Stimulated activated CD4-positive, alpha-beta T cell treated with anti-CD3 and anti-CD28 coated beads, Interleukin-1b, Interleukin-23, amount 100 ng/mL, for 4 hours (primary cell): ENCODE results near the gene BLCAP.
"Not testable (repeated sequence)": the region's sequence is repeated elsewhere in the genome, so short reads cannot be mapped to it uniquely, and the experiment has no call there.

Experiments
- DNase-seq, 2 donors: peaks; one replicate each; pipeline ENCODE4 v3.0.0-alpha.2; 2020; ENCODE audit warnings: low read depth in 2 of 2

The BLCAP gene

DNA sequence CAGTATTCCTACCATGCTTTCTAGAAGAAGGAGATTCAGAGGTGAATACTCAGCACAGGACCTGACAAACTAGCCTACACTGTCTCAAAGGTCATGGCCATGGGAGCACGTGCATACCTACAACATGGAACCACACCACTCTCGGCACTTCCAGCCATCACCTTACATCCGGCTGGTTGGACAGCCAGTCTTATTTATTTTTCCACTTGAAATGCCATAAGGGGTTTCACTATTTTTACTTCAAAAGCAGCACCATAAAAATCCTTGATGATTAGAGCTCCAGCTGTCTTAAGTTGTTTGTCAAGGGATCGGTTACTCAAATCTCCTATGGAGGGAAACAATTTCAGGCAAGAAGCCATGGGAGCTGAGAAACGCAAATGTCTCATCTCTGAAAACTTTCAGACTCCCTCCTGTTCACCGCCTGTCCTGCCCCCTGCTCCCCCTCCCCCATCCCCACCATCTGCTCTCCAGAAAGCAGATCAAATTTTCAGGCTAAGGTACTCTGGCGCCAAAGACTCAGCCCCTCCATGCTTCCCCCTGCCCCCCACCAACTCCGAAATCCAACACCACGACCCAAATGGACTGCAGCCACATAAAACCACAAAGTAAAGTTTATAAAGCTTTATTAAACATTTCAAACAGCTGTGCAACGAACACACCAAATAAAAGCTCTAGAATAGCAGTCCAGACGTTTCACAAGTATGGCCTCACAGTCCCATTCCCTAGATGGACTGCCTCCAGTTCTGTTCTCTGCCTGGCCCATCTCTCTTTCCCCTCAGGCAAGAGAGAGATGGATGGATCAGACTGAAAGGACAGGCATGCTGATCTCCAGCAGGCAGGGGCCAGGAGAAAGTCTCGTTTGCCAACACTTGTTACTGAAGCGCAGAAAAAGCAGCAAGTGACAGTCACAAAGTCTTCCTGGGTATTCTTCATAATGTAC lies 10.6 kb downstream of the BLCAP start:
- DNase-seq = no peak

DNA sequence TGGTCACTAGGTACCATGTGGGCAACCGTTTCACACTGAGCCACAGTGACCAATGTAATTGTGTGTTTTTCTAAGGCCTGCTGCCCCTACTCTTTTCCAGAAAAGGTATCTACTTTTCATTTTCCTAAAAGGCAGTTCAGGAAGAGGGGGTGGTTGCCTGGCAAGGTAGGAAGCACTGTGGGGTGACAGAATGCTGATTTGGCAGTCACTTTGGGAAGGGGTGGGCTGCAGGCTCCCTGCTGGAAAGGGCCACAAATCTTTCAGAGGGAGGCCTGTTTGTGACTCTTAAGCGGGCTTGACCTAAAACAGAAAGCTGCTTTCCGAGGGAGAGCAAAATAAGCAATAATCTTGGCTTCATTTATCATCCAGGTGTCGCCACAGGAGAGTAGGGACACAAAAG lies 11.8 kb downstream of the BLCAP start:
- no peak for DNase-seq

DNA sequence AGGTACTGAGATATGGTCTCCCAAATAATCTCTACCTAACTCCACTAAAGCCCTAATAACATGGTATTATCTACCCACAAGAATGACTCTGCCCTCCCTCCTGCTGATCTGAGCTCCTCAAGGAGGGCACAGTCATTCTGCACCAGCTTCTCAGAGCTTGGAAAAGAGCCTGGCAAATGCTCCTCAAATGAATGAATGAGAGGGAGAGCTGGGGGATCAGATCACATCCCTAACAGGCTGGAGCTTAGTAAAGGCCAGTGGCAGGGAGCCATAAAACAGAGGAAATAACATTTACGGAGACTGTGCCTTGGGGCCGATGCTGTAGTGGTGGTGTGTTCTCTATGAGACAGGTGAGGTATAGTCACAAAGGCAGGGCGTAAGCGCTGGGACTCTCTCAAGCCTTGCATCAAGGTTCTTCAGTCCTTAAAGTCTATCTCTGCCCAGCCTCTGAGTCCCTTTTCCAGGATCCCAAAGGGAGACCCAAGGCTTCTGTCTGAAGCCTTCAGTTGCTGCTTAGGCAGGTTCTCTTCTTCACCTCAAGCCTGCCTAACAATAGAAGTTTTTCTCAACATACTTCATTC lies 13.8 kb downstream of the BLCAP start:
- DNase-seq = no peak

DNA sequence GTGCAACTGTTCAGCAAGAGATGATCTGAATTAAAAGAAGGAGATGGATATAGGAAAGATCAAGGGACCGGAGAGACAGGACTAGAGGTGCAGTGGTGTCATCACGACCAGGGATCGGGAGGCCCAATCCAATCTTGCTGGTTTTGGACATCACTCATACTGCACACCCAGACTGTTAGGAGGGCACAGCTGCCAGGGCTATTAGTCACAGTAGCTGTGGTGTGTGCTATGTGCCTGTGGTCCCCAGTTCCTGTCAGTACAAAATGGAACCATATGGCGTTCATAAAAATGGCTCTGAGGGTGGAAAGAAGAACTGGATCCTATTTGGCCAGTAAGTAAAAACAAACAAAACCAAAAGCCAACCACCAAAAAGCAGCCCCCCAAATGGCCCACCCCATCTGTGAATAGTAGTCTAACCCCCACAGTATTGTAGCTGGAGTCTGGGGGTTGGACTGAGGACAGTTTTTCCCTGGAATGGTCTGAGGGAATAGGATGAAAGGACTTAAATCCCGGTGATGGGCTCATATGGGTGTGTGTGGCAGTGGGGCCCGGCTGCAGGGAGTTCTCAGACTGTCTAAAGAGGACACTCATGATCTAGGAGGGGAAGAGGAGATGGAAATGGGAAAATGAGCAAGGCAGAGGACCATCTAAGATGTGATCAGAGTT lies 15.9 kb downstream of the BLCAP start:
- no peak for DNase-seq

DNA sequence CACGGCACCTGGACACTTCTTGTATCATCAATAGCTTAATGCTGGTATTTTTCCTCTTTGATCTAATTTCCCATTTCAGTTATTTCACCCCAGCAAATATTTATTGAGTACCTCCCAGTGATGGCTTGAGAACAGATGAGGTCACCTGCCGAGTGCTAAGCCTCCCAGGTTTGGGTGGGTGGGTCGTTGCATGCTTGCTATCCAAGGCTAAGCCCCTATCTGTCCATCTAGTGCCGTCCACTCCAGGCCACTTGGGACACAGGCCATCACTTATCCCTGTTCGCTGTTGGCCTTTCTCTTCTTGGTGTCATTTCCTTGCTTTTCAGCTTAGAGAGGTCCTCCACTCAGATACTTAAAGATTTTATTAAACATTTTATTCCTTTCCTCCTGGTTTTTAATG lies 17.4 kb downstream of the BLCAP start:
- DNase-seq = no peak

DNA sequence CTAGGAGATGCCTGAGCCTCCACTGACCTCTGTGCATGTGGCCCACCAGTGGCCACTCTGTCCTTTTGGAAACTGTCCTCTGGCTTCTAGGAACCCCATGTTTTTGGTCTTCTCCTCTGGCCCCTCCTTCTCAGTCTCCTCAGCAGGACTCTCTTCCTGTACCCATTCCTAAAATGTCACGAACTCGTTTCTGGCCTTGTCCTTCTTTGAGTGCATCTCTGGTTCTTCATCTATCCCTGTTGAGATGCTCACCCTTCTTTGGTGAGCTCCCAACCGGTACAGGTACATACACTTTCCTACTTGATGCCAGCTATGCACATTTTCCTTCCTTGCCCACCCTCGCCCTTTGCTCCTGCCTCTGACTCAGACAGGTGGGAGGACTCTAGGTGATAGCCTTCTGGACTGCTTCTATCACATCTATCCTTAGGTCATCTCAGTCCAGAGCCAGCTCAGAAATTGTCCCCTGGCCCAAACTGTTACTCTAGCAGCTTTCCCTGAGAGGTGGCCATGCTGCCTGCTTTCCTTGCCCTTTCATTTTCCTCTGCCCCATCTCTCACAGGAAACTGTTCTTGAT lies 21.4 kb downstream of the BLCAP start:
- no peak for DNase-seq

DNA sequence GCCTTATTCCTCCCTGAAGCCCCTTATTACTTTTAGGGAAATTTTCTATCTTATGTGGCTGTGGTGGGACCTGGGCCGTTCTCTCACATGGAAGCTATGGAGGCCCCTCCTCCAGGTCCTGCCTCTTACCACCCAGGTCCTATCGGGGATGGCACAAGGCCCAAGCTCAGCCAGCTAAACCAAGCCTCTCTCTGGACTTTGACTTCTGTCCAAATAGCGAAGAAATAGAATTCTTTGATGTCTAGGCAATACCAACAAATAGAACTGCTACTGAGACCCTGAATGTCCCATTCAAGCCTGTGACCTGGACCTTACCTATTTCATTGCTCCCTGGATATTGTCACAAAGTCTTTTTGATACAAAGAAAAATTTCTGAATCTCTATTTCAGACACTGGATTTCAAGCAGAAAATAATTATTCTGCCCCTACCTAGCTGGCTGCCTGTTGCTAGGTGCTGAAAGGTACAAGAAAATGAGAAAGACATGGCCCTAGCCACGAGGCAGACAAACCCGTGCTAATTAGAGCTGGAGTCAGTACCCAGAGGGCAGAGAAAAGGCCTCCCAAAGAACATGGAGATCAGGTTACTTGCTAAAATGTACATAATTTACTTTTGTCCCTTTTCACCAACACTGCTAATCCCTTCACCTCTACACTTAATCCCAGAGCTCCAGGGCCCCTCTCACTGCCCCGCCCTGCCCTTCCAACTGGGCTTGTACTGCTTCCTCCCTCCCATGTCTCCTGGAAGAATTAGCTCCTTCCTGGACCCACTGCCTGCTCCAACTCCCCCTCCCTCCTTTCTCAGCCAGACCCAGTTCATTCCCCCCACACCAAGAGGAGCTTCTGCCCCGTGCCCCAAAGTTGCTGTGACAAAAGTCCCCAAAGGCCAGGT lies 22.2 kb downstream of the BLCAP start:
- DNase-seq = no peak

DNA sequence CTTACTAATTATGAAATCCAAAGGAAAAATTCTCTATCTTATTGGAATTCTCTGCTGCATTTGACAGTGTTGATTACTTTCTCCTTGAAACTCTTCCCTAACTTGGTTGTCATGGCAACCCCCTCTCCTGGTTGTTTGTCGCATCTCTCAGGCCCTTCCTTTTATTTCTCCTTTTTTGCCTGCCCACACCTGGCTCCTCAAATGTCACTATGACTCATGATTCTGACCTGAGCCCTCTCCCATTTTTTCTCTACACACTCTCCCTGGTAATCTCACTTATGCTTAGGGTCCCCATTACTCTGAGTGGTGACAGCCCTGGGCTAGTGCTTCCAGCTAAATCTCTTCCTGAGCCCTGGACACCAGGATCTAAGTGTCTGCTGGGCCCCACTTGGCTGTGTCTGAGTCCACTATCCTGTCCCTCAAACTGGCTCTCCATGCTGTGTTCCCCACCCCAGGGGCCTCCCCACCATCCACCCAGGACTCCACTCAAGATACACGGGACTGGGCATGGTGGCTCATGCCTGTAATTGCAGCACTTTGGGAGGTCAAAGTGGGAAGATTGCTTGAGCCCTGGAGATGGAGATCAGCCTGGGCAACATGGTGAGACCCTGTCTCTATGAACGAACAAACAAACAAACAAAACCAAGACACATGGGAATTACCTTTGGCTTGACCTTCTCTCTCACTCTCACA lies 23.1 kb downstream of the BLCAP start:
- no peak for DNase-seq

DNA sequence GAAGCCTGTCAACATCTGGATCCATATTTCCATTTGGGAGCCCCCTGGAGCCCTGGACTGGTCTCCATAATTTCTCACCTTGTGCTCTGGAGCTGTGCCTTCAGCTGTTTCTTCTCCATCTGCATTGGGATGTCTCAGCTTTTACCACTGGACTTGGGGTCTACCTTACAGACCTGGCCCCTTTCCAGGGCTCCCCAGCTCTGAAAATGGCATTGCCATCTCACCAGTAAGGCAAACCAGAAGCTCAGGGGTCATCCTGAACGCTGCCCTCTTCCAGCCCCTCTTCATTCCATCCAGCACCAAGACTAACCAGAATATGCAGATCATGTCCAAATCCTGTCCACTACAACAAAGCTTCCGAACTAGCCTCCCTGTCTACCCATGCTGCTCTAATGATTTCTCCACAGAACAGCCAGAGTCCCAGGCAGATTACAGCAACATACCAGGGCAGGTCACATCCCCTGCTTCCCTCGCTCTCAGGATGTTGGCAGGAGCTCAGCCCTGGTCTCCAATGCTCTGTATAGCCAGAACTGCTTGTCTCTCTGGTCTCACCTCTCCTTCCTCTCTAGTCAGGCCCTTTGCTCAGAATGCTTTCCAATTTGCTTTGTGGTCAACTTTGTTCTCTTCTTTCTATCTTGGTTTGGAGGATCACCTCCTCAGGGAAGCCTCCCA lies 24.3 kb downstream of the BLCAP start:
- no peak for DNase-seq

DNA sequence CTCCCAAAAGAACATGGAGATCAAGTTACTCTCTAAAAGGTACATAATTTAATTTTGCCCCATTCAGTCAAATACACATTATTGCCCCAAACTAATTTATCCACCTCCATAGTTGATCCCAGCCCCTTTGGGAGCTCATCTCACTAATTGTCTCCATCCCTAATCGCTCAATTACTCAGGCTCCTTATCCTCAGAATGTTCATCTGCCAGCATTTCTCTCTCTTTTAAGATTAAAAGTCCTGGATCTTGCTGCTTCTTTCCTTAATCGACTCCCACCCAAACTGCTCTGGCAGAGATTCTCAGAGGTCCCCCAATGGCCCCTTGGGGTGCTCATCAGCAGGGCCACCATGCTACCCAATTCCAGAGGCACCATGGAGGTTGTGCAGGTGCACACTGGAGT lies 25.0 kb downstream of the BLCAP start:
- no peak for DNase-seq

DNA sequence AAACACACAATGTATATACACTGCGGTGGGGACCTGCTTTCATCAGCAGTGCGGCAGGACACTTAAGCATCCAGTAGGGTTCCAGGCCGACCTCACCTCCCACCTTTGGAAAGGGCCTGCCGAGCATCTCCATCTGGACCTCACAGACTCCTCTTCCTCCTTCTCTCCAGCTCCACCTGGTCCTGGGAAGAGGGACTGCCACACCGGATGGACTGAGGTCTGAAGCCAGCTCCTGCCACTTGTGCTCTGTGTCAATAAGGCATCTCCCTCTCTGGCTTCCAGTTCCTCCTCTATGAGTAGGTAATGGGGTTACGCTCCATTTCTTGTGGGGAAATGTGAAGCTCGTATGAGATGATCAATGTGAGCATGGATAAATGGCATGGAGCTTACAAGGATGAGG lies 25.7 kb downstream of the BLCAP start:
- no peak for DNase-seq

DNA sequence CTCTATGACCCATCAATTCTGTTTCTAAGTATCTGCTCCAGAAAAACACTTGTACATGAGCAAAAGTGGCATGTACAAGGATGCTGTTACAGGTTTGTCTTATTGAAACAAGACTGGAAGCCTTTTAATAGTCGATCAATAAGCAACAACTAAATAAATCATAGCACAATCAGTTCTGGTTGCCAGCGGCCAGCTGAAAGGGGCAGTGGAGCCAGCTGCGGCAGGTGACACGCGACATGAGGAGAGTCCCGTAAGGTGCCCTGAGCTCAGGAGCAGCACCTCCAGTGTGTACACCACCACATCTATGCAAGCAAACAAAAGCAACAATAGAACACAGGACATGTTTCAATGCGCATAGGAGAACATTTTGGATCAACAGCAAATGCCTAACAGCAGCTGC lies 27.4 kb downstream of the BLCAP start:
- DNase-seq = no peak

DNA sequence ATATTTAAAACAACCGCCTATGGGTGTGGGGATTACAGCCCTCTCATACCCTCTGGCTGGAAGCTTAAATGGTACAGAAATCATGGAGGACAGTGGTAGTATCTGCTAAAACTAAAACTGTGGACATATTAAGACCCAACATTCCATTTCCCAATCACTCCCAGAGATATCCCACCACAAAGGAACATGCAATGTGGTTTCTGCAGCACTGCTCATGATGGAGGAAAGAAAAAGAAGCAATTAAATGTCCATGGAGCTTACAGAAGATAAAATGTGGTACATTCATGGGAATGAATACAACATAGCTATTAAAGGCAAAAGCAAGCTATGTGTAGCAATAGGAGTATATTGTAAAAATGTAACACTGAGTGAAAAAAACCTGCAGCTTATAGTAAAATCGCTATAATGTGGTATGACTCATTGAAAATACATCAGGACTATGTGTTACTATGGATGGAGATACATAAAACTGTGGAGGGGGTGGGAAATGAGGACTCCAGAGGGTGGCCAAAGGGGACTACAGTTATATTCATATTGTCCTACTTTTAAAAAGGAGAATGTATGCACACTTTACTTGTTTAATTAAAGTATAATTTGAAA lies 29.5 kb downstream of the BLCAP start:
- no peak for DNase-seq

DNA sequence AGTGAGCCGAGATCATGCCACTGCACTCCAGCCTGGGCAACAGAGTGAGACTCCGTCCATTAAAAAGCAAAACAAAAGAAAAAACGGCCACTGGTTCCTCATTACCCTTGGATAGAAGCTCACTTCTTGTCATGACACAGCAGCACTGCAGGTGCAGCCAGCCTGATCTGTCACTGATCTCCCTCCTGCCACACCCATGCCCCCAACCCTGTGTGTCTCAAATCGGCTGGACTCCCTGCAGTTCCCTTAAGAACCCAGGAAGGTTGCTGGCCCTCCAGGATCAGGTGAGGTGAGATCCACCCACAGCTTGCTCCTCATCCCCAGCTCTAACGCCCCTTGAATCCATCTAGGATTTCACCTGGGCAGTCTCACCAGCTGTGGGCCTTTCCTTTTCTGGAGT lies 32.9 kb downstream of the BLCAP start:
- DNase-seq = no peak

DNA sequence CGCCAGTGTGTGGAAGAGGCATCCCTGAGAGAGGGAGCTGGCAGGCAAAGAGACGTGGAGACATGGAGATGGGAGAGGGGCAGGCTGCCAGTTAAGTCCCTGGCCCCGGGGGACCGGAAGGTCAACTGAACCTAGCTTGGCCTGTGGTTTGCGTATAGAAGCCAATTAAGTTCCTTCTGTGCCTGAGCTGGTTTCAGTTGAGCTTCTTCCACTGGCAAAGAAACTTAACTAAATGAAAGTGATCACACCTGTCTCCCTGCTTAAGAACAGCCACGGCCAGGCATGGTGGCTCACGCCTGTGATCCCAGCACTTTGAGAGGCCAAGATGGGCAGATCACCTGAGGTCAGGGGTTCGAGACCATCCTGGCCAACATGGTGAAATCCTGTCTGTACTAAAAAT lies 33.4 kb downstream of the BLCAP start:
- DNase-seq = no peak

DNA sequence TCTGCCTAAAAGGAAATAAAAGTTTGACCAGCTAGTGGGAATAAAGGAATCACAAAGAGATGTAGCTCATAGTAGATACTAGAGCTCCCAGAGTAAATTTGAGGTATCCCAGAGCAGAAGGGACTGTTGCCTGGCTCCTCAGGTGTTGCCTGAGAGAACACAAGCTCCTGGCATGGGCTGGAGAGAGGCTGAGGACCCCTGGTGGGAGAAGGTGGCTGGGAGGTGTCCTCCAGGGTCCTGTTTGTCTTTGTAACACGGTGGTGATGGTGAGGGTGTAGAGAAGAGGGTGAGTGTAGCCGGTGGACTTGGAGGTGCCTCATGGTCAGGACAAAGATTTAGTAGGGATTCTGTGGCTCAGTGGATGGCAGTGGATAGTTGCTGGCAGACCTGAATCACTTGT lies 34.7 kb downstream of the BLCAP start:
- DNase-seq = no peak

DNA sequence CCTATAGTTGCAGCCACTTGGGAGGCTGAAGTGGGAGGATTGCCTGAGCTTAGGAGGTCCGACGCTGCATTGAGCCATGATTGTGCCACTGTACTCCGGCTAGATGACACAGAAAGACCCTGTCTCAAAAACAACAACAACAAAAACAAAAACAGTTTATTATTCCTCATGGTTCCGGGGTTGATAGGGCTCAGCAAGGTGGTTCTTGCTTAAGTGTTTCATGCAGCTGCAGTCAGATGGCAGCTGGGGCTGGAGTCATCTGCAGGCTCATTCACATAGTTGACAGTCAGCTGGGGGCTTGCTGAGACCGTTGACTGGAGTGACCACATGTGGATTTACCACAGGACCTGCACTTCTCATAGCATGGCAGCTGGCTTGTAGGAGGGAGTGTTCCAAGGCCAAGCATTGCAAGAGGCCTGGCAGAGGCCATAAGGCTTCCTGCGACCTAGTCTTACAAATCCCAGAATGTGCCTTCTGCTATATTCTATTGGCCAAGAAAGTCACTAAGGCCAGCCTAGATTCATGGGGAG lies 35.5 kb downstream of the BLCAP start:
- DNase-seq = no peak

DNA sequence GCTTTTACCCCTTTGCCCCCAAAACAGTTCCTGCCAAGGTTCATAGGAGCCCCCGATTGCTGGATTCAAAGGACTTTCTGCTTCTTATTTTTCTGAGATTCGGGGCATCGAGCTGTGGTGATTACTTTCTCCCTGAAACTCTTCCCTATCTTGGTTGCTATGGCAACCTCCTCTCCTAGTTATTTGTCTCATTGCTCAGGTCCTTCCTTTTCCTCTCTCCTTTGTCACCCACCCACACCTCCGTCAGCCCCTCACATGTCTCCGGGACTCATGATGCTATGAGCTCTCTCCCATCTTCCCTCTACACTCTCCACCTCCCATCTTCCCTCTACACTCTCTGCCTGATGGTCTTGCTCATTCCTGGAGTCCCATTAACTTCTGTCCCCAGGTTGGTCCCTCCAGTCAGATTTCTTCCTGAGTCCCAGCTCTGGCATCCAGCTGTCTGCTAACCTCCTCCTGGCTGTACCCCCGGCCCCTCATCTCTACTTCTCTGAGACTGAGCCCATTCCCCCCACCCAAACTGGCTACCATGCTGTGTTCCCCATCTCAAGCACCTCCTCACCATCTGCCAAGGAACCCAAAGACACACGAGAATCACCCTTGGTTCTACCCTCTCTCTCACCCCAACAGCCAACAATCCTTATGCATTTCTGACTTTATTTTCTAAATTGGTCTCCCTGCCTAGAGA lies 36.9 kb downstream of the BLCAP start:
- DNase-seq = no peak

DNA sequence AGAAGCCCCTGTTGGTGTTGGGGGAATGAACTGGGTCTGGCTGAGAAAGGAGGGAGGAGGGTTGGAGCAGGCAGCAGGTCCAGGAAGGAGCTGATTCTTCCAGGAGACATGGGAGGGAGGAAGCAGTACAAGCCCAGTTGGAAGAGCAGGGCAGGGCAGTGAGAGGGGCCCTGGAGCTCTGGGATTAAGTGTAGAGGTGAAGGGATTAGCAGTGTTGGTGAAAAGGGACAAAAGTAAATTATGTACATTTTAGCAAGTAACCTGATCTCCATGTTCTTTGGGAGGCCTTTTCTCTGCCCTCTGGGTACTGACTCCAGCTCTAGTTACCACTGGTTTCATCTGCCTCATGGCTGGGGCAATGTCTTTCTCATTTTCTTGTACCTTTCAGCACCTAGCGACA lies 41.5 kb downstream of the BLCAP start:
- DNase-seq = not testable (repeated sequence)
